CD4-positive, alpha-beta T cell treated with Interleukin-21 for 1 hour (primary cell): ENCODE data around the gene PRTG.
"Not testable (repeated sequence)": the region's sequence is repeated elsewhere in the genome, so short reads cannot be mapped to it uniquely, and the experiment has no call there.

Source experiments
- DNase-seq: peaks from one replicate; pipeline ENCODE4 v3.0.0-alpha.2; 2020

The PRTG gene, protein sequence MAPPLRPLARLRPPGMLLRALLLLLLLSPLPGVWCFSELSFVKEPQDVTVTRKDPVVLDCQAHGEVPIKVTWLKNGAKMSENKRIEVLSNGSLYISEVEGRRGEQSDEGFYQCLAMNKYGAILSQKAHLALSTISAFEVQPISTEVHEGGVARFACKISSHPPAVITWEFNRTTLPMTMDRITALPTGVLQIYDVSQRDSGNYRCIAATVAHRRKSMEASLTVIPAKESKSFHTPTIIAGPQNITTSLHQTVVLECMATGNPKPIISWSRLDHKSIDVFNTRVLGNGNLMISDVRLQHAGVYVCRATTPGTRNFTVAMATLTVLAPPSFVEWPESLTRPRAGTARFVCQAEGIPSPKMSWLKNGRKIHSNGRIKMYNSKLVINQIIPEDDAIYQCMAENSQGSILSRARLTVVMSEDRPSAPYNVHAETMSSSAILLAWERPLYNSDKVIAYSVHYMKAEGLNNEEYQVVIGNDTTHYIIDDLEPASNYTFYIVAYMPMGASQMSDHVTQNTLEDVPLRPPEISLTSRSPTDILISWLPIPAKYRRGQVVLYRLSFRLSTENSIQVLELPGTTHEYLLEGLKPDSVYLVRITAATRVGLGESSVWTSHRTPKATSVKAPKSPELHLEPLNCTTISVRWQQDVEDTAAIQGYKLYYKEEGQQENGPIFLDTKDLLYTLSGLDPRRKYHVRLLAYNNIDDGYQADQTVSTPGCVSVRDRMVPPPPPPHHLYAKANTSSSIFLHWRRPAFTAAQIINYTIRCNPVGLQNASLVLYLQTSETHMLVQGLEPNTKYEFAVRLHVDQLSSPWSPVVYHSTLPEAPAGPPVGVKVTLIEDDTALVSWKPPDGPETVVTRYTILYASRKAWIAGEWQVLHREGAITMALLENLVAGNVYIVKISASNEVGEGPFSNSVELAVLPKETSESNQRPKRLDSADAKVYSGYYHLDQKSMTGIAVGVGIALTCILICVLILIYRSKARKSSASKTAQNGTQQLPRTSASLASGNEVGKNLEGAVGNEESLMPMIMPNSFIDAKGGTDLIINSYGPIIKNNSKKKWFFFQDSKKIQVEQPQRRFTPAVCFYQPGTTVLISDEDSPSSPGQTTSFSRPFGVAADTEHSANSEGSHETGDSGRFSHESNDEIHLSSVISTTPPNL

GRCh38 chr15:55742927-55743728 is at the start of gene PRTG:
TSS of gene PRTG (minus strand) at chr15:55743152. CDS start at chr15:55742931, 221 bp downstream.
- no peak for DNase-seq

DNA sequence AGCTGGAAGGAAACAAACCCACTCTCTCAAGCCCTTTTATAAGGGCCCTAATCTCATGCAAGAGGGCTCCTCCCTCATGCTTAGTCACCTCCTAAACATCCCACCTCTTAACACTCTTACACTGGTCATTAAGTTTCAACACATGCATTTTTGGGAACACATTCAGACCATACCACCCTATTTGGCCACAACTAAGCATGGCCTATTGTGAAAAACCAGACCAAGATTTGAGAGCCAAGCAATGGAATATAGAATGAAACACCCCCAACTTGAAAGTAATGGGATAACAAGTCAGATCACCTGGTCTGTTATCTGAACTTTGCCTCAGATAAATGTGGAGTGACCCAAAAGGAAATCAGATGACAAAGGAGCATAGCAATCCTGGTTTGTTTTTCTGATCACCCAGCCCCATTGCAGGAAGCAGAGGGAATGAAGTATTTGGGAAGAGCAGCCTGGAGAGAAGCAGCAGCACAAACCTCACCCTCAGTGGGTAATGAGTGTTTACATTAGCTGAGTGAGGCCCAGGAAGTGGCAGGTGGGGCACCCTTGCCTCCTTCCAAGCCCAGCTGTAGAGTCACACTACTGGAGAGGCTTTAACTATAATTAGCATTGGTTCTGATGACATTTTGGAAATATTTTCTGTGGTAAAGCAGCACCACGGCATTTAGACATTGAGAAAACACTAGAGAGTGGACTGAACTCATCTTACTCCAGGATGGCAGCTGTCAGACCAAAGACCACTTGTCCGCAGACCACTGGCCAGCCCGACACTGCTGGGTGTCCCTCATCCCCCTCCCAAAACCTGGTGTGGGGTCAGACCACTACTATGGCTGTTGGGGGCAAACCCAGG is 48.8 kb upstream of the PRTG start:
- DNase-seq: no peak

GRCh38 chr15:55789066-55789660 is 46.2 kb upstream of the PRTG start:
- DNase-seq: peak; percentile 40

DNA sequence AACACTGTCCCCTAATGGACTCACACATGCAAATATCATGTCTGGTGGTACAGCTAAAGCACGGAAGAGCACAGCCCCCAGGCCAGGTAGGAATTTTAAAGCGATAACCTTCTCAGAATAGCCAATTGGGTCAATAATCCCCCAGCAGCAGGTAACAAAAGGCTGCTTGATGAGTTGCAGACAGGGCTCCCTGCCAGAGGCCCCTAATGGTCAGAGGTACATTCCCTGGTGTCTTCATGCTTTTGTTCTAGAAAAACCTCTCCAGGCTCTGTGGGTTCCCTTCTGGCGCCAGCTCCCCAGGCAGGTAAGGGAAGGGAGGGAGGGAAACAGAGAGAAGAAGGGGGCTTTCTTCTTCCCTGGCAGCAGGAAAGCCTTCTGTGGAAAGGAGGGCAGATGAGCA is 43.4 kb upstream of the PRTG start:
- DNase-seq: no peak

GRCh38 chr15:55785593-55785992 is 42.6 kb upstream of the PRTG start:
- DNase-seq: not testable (repeated sequence)

GRCh38 chr15:55784286-55784685 is 41.3 kb upstream of the PRTG start:
- no peak for DNase-seq

- DNase-seq: no peak
Measured at GRCh38 chr15:55782901-55783300, 39.9 kb upstream of the PRTG start.

- DNase-seq: no peak
Measured at GRCh38 chr15:55780292-55780691, 37.3 kb upstream of the PRTG start.

GRCh38 chr15:55778932-55779331 is 36.0 kb upstream of the PRTG start:
- DNase-seq: no peak

DNA sequence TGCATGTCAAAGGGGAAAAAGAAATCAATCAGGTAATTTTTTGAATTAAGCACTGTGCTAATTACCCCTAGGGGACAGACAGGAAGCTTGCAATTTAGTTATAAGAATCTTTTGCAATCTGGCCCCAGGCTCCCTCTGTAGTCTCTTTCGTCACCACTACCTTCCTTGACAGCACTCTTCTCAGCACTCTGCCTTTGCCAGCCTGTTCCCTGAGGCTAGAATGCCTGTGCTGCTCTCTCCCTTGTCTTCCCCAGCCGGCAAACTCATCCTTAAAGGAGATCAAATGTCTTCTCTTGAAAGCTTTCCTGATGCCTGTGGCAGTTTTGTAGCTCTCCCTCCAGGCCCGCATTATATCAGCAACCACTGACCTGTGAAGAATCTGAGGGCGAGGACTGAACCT is 32.4 kb upstream of the PRTG start:
- no peak for DNase-seq

DNA sequence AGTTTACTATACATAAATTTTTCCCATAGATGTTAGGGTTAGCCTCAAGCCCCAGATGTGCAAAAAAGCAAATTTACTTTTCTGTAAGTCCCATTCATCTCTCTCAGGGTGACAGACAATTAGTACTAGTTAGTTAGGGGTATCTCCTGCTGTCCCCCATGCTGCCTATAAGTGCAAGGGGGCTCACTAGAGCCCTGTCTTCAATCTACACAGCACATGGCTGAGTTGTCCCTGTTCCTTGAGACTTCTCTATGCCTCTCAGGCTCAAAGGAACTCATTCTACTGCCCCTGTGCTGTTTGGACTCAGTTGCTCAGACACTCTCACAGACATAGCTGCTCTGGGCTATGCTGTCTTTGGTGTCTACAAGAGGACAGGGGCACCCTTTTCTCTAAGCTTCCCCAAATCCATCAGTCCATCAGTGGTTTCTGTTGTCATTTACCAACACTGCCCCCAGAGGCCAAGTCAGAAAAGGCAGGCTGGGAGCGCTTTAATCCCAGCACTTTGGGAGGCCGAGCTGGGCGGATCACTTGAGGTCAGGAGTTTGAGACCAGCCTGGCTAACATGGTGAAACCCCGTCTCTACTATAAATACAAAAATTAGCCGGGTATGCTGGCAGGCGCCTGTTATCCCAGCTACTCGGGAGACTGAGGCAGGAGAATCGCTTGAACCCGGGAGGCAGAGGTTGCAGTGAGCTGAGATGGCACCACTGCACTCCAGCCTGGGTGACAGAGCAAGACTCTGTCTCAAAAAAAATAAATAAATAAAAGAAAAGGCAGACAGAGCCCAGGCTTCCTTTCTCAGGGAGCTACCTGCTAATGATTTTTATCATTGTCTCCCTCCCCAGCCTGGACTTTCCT is 31.4 kb upstream of the PRTG start:
- DNase-seq: peak; percentile 34

GRCh38 chr15:55770806-55771205 is 27.9 kb upstream of the PRTG start:
- DNase-seq: no peak

GRCh38 chr15:55770261-55770660 is 27.3 kb upstream of the PRTG start:
- no peak for DNase-seq

GRCh38 chr15:55768670-55769185 is 25.8 kb upstream of the PRTG start:
- DNase-seq: no peak

DNA sequence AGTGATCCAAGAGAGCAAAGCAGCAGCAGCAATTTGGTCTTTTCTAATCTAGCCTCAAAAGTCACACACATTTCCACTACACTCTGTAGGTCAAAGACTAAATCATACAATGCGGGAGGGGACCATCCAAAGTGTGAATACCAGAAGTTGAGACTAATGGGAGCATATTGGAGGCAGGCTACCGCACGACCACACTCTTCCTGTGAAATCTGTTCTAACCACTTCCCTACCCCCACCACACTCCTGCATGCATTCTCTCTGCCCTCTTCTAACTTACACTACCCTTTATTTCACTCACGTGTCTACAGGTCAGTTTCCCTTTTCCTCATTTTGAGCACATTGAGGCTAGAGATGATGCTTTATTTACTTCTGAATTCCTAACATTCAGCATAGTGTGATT is 23.7 kb upstream of the PRTG start:
- no peak for DNase-seq

DNA sequence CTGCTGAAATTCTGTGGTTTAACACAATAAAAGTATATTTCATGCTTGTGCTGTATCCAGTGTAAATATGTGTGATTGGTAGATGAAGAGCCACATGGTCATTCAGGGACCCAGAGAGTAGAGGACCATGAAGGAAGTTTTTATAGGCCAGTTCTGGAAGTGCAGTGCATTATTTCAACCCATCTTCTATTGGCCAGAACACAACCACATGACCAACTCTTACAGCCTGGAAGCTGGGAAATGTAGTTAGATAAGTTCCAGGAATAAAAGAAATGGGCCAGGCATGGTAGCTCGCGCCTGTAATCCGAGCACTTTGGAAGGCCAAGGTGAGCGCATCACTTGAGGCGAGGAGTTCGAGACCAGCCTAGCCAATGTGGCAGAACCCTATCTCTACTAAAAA is 21.4 kb upstream of the PRTG start:
- DNase-seq: no peak

DNA sequence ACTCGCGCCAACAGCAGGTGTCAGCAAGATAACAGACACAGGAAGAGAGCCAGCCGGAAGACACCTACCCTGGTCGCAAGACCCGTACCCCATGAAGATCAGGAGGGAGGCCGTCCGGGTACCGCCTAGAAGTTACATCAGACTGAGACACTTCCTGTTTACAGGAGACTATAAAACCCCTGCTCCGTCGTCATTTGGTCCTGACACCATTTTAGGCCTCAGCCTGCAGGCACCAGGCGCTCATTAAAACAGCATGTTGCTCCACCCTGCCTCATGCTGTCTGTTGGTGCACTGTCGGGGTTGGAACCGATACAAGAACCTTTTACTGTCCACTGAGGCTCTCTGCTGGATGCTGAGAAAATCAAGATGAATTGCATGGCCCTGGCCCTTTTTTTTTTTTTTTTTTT is 15.6 kb upstream of the PRTG start:
- no peak for DNase-seq

DNA sequence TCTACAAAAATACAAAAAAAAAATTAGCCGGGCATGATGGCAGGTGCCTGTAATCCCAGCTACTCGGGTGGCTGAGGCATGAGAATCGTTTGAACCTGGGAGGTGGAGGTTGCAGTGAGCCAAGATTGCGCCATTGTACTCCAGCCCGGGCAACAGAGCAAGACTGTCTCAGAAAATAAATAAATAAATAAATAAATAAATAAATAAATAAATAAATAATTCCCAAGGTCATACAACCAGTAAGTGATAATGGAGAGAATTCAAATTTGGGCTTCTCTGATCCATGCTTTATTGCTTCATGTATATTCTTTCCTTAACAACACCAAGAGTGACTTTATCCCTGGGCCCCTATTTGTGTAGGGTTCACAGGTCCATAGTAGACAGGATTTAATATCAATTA is 10.5 kb upstream of the PRTG start:
- DNase-seq: not testable (repeated sequence)

DNA sequence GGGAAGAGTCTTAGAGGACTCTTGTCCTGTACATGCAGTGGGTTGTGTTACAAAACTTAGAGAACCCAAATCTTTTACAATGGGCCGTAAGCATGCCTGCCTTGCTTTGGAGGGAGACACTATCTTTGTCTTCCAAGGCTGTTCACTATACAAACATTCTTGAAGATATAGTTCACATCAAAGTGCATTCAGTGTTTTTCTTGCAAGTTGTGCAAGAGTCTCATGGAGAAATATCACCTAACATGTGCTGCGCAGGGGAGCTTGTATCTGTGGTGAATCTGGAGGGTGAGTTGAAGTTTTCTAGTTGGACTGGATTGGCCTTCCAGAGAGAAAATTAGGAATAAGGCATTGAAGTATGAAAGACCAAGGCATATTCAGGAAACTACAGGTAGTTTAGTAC is 7.8 kb upstream of the PRTG start:
- DNase-seq: no peak
